KMS-11 (cell line): ENCODE results near the gene AP4E1.
"Not testable (repeated sequence)": the region's sequence is repeated elsewhere in the genome, so short reads cannot be mapped to it uniquely, and the experiment has no call there.

ENCODE experiments used
- H2AFZ ChIP-seq: fragments of 200-600 bp; sonication (generic); 2 replicates; pipeline ENCODE4 v1.6.1; 2016; ENCODE audit warnings: antibody characterized with exemption, mixed run types, low read depth
- H3K27ac ChIP-seq: fragments of 200-600 bp; sonication (generic); 2 replicates; pipeline ENCODE4 v1.6.1; 2016; ENCODE audit warnings: mild to moderate bottlenecking, mixed run types
- H3K27me3 ChIP-seq: fragments of 200-600 bp; sonication (generic); 2 replicates; pipeline ENCODE4 v1.6.1; 2017; ENCODE audit warnings: mild to moderate bottlenecking, low read depth, mixed run types, moderate library complexity; ENCODE audit not compliant: insufficient read depth
- H3K36me3 ChIP-seq: fragments of 200-600 bp; sonication (generic); 2 replicates; pipeline ENCODE4 v1.6.1; 2017; ENCODE audit warnings: mild to moderate bottlenecking, mixed run types; ENCODE audit not compliant: insufficient read depth
- H3K4me1 ChIP-seq: fragments of 200-600 bp; sonication (generic); 2 replicates; pipeline ENCODE4 v1.6.1; 2016; ENCODE audit warnings: mild to moderate bottlenecking, low read depth, mixed run types; ENCODE audit not compliant: poor library complexity, severe bottlenecking
- H3K4me2 ChIP-seq: fragments of 200-600 bp; sonication (generic); 2 replicates; pipeline ENCODE4 v1.7.0; 2016; ENCODE audit warnings: mild to moderate bottlenecking, mixed run types
- H3K4me3 ChIP-seq: fragments of 200-600 bp; sonication (generic); IDR thresholded peaks from 2 replicates; pipeline ENCODE4 v1.6.1; 2017; ENCODE audit warnings: low read depth, low read length, mixed read lengths; ENCODE audit not compliant: insufficient read depth
- H3K79me2 ChIP-seq: fragments of 200-600 bp; sonication (generic); 2 replicates; pipeline ENCODE4 v1.6.1; 2016; ENCODE audit warnings: low read depth, mixed run types; ENCODE audit not compliant: insufficient read depth
- H3K9ac ChIP-seq: fragments of 200-600 bp; sonication (generic); 2 replicates; pipeline ENCODE4 v1.6.1; 2016; ENCODE audit warnings: mild to moderate bottlenecking, mixed run types
- H4K20me1 ChIP-seq: fragments of 200-600 bp; sonication (generic); 2 replicates; pipeline ENCODE4 v1.6.1; 2016; ENCODE audit warnings: mild to moderate bottlenecking, mixed run types; ENCODE audit not compliant: insufficient read depth
- TF ChIP-seq, protein P1 (sequence below): fragments of 200-600 bp; sonication (generic); conservative IDR thresholded peaks from 2 replicates; pipeline ENCODE4 v1.6.1; 2017; ENCODE audit warnings: low read depth, mild to moderate bottlenecking, antibody characterized with exemption, low read length, moderate library complexity, mixed read lengths

The AP4E1 gene

GRCh38 chr15:50953302-50953701 lies 44.8 kb downstream of the AP4E1 start:
- no peaks in the 10 kb centered on the region for H3K4me1 ChIP-seq
- H3K79me2 ChIP-seq, result no peaks in the 10 kb centered on the region
- H2AFZ ChIP-seq, result no peak overlapping the region
- no peaks in the 10 kb centered on the region for H3K27me3 ChIP-seq
- no peak overlapping the region for H3K27ac ChIP-seq
- no peak overlapping the region for H3K4me2 ChIP-seq
- no peak overlapping the region for H3K4me3 ChIP-seq
- H3K36me3 ChIP-seq, result no peaks in the 10 kb centered on the region; the same call in 1 of the 2 replicates
- TF ChIP-seq, protein P1, sequence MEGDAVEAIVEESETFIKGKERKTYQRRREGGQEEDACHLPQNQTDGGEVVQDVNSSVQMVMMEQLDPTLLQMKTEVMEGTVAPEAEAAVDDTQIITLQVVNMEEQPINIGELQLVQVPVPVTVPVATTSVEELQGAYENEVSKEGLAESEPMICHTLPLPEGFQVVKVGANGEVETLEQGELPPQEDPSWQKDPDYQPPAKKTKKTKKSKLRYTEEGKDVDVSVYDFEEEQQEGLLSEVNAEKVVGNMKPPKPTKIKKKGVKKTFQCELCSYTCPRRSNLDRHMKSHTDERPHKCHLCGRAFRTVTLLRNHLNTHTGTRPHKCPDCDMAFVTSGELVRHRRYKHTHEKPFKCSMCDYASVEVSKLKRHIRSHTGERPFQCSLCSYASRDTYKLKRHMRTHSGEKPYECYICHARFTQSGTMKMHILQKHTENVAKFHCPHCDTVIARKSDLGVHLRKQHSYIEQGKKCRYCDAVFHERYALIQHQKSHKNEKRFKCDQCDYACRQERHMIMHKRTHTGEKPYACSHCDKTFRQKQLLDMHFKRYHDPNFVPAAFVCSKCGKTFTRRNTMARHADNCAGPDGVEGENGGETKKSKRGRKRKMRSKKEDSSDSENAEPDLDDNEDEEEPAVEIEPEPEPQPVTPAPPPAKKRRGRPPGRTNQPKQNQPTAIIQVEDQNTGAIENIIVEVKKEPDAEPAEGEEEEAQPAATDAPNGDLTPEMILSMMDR, result no peak
- no peaks in the 10 kb centered on the region for H4K20me1 ChIP-seq
- H3K9ac ChIP-seq, result no peak overlapping the region

DNA sequence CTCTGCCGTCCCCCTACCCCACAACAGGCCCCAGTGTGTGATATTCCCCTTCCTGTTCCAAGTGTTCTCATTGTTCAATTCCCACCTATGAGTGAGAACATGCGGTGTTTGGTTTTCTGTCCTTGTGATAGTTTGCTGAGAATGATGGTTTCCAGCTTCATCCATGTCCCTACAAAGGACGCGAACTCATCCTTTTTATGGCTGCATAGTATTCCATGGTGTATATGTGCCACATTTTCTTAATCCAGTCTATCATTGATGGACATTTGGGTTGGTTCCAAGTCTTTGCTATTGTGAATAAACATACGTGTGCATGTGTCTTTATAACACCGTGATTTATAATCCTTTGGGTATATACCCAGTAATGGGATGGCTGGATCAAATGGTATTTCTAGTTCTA lies 46.4 kb downstream of the AP4E1 start:
- H3K36me3 ChIP-seq, H3K79me2 ChIP-seq, H3K4me1 ChIP-seq, H2AFZ ChIP-seq, H3K9ac ChIP-seq, H3K27me3 ChIP-seq, H3K4me2 ChIP-seq, H3K4me3 ChIP-seq, H4K20me1 ChIP-seq, H3K27ac ChIP-seq: not testable (repeated sequence)

GRCh38 chr15:50959717-50960116 lies 51.2 kb downstream of the AP4E1 start:
- no peak overlapping the region for H3K4me2 ChIP-seq
- no peaks in the 10 kb centered on the region for H3K4me1 ChIP-seq
- TF ChIP-seq, protein P1, result no peak
- H3K4me3 ChIP-seq, result no peak overlapping the region
- H3K27ac ChIP-seq, result no peak overlapping the region
- H3K36me3 ChIP-seq, result no peaks in the 10 kb centered on the region; the same call in 1 of the 2 replicates
- no peaks in the 10 kb centered on the region for H3K79me2 ChIP-seq
- H2AFZ ChIP-seq, result no peak overlapping the region
- no peak overlapping the region for H3K9ac ChIP-seq
- H4K20me1 ChIP-seq, result no peaks in the 10 kb centered on the region
- H3K27me3 ChIP-seq, result no peaks in the 10 kb centered on the region

DNA sequence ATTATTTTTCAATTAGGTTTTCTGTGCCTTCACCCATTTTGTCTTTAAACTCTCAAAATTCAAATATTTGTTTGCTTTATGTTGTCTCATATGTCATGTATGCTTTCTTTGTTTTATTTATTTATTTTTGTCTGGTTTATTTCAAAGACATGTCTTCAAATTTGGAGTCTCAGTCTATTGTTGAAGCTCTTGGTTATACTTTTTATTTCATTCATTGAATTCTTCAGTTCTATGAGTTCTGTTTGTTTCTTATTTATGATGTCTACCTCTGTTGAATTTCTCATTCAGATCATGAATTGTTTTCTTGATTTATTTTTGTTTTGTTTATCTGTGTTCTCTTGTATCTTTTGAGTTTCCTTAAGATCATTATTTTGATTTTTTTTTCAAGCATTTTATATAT lies 55.6 kb downstream of the AP4E1 start:
- H3K27me3 ChIP-seq, result no peaks in the 10 kb centered on the region
- no peaks in the 10 kb centered on the region for H3K36me3 ChIP-seq
- H4K20me1 ChIP-seq, result no peaks in the 10 kb centered on the region
- no peak overlapping the region for H2AFZ ChIP-seq
- H3K4me1 ChIP-seq, result no peaks in the 10 kb centered on the region
- no peak overlapping the region for H3K9ac ChIP-seq
- H3K4me2 ChIP-seq, result no peak overlapping the region
- no peak overlapping the region for H3K27ac ChIP-seq
- H3K4me3 ChIP-seq, result no peak overlapping the region
- H3K79me2 ChIP-seq, result no peaks in the 10 kb centered on the region
- TF ChIP-seq, protein P1, result no peak

DNA sequence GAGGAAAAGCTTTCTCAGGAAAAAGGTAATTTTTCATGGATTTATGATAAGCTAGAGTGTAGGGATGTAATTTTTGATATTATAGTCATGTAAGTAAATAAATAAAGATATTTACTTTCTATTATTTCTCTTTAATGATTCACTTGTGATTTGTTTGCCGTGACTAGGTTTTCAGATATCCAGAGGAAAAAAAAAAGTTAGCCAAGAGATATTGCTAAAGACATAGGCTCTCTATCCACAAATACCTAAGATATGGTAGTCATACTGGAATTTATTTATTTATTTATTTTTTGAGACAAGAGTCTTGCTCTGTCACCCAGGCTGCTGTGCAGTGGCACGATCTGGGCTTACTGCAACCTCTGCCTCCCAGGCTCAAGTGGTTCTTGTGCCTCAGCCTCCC lies 59.9 kb downstream of the AP4E1 start:
- H3K4me3 ChIP-seq, result no peak overlapping the region
- H3K27me3 ChIP-seq, result no peaks in the 10 kb centered on the region
- TF ChIP-seq, protein P1, result no peak
- no peak overlapping the region for H2AFZ ChIP-seq
- H3K27ac ChIP-seq, result no peak overlapping the region
- peaks cover 12% of the 10 kb centered on the region for H3K4me1 ChIP-seq
- no peaks in the 10 kb centered on the region for H3K79me2 ChIP-seq
- H3K36me3 ChIP-seq, result peaks cover 5% of the 10 kb centered on the region; the same call in 1 of the 2 replicates
- H3K4me2 ChIP-seq, result no peak overlapping the region
- no peaks in the 10 kb centered on the region for H4K20me1 ChIP-seq
- no peak overlapping the region for H3K9ac ChIP-seq
